Measurements from ENCODE around the gene EPX. TPM values are rescaled to one million over a fixed set of nuclear protein-coding genes. Genes with fewer than 3 reads are reported as not detected.

EPX gene
- total and polyA plus RNA-seq, 2 of the 4 experiments (the other 2 are of a cell fraction) = not detected

- H4K20me1 ChIP-seq (ENCODE audit: insufficient read depth, low read length) = no peaks in the 10 kb centered on the region
- H2BK15ac ChIP-seq (ENCODE audit: low read depth, low read length) = no peak overlapping the region
- H2AFZ ChIP-seq (replicated peaks; ENCODE audit: low read length, poor library complexity) = peak overlapping the region; percentile 36
- no peak overlapping the region for H3K4me3 ChIP-seq (ENCODE audit: insufficient read depth, low read depth, low read length)
- peaks cover 14% of the 10 kb centered on the region for H3K27me3 ChIP-seq (ENCODE audit: control insufficient read depth, insufficient read depth, low read length)
- 23% methylated on average over 6 of the region's 12 CpGs; no CpG with 5 or more reads in 1 of the 2 experiments for WGBS, 2 experiments (ENCODE audit: extremely low coverage in 2 of 2, insufficient read length in 1 of 2)
- in situ Hi-C loops (cut with MboI; ENCODE audit: low sequenced_read_pairs) = no loop called here
- H3K18ac ChIP-seq (ENCODE audit: low read depth, low read length) = no peak overlapping the region
- CTCF ChIA-PET = interaction anchor here (0.8 kb wide), 1 partner anchor 17 kb away, joined by 3 read pairs; no protein-coding TSS in a partner anchor
- no peak overlapping the region for H3K56ac ChIP-seq (ENCODE audit: extremely low read depth, insufficient read depth, low read length)
- POLR2A ChIA-PET (ENCODE audit: unreplicated experiment) = no interaction called here
- H2BK20ac ChIP-seq (ENCODE audit: low read depth, low read length) = no peak overlapping the region
- no peak overlapping the region for H2BK5ac ChIP-seq (ENCODE audit: low read depth, low read length, poor library complexity, severe bottlenecking)
- H3K9me3 ChIP-seq (ENCODE audit: control insufficient read depth, insufficient read depth, low read length) = no peaks in the 10 kb centered on the region
- no peaks in the 10 kb centered on the region for H3K79me1 ChIP-seq (ENCODE audit: low read depth in 1 of 2, low read length in 2 of 2)
- no peak overlapping the region for H4K5ac ChIP-seq (ENCODE audit: low read depth, low read length)
- H3K4me2 ChIP-seq (ENCODE audit: low read depth, low read length) = 0 out of 2 replicates have a peak overlapping the region, but pooled peaks have one; percentile 3
- H3K9me1 ChIP-seq (ENCODE audit: insufficient read depth, low read length) = no peaks in the 10 kb centered on the region
- dilution Hi-C loops (cut with HindIII; ENCODE audit: low sequenced_read_pairs, unreplicated experiment) = no loop called here
- no peak overlapping the region for H3K14ac ChIP-seq (replicated peaks; ENCODE audit: low read depth, low read length)
- no peak overlapping the region for H2BK120ac ChIP-seq (ENCODE audit: low read depth, low read length)
- ATAC-seq (ENCODE audit: low read depth) (no peak; the same call in 1 of the 2 replicates), DNase-seq (peak; percentile 97)
- no peak overlapping the region for H2AK5ac ChIP-seq (ENCODE audit: low read depth, low read length)
- BruUV-seq (replicated peaks) = no TSS peak
- H3K9ac ChIP-seq (ENCODE audit: low read depth, low read length) = no peak overlapping the region
- no peak overlapping the region; the same call in 1 of the 2 replicates for H4K91ac ChIP-seq (ENCODE audit: insufficient read depth, low read depth, low read length)
- H4K8ac ChIP-seq (ENCODE audit: low read depth in 2 of 2, low read length in 2 of 2) = no peak overlapping the region
- no peak overlapping the region for H2AK9ac ChIP-seq (replicated peaks; ENCODE audit: low read depth, low read length, poor library complexity)
- no peak overlapping the region for H3K4ac ChIP-seq (ENCODE audit: low read depth, low read length)
- H3K27ac ChIP-seq (ENCODE audit: insufficient read depth, low read length) = no peak overlapping the region
- no peak for TF ChIP-seq RCOR1 (IDR thresholded peaks at IDR 0.05; ENCODE audit: insufficient replicate concordance, low read length)
- TF ChIP-seq CEBPB (IDR thresholded peaks at IDR 0.05; ENCODE audit: low read depth, low read length) = no peak
- TF ChIP-seq MXI1 (IDR thresholded peaks at IDR 0.05; ENCODE audit: borderline replicate concordance, low read depth, low read length) = no peak
- no peak for TF ChIP-seq CTCF (conservative IDR thresholded peaks at IDR 0.05; ENCODE audit: low read depth, low read length)
- TF ChIP-seq RAD21 (IDR thresholded peaks at IDR 0.05; ENCODE audit: low read length) = peak; percentile 18; the same call in 1 of the 2 replicates
- TF ChIP-seq MAFK (IDR thresholded peaks at IDR 0.05; ENCODE audit: low read depth, low read length) = no peak
- TF ChIP-seq NFE2L2 (IDR thresholded peaks at IDR 0.05; ENCODE audit: low read depth, low read length) = no peak
- 0 out of 2 replicates have a peak, but pooled peaks have one; percentile 20 for TF ChIP-seq FOS (IDR thresholded peaks at IDR 0.05; ENCODE audit: low read depth, low read length)
- no peak for TF ChIP-seq RFX5 (IDR thresholded peaks at IDR 0.05; ENCODE audit: low read depth, low read length)
- TF ChIP-seq, protein P1, sequence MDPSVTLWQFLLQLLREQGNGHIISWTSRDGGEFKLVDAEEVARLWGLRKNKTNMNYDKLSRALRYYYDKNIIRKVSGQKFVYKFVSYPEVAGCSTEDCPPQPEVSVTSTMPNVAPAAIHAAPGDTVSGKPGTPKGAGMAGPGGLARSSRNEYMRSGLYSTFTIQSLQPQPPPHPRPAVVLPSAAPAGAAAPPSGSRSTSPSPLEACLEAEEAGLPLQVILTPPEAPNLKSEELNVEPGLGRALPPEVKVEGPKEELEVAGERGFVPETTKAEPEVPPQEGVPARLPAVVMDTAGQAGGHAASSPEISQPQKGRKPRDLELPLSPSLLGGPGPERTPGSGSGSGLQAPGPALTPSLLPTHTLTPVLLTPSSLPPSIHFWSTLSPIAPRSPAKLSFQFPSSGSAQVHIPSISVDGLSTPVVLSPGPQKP (IDR thresholded peaks at IDR 0.05; ENCODE audit: borderline replicate concordance, low read depth, low read length) = no peak
- TF ChIP-seq BHLHE40 (IDR thresholded peaks at IDR 0.05; ENCODE audit: low read depth, low read length) = peak; percentile 63
- TF ChIP-seq MAZ (IDR thresholded peaks at IDR 0.05; ENCODE audit: borderline replicate concordance, low read depth, low read length) = no peak
- no peak for TF ChIP-seq USF2 (IDR thresholded peaks at IDR 0.05; ENCODE audit: low read depth, low read length)
- TF ChIP-seq SMC3 (IDR thresholded peaks at IDR 0.05; ENCODE audit: low read depth, low read length) = 0 out of 2 replicates have a peak, but pooled peaks have one; percentile 2
- H3K4me1 ChIP-seq (ENCODE audit: control insufficient read depth, insufficient read depth, low read length) = no peaks in the 10 kb centered on the region
- no peak overlapping the region for H3K23ac ChIP-seq (ENCODE audit: low read depth, low read length)
- no peaks in the 10 kb centered on the region for H3K36me3 ChIP-seq (ENCODE audit: control insufficient read depth, insufficient read depth, low read length)
- intact Hi-C loops (cut with micrococcal nuclease) = no loop called here
Observed at GRCh38 chr17:58232707-58233156, 40.2 kb downstream of the EPX start.
